ENCODE measurements around the gene SCN8A. TPM values are rescaled to one million over a fixed set of nuclear protein-coding genes. Genes with fewer than 3 reads are reported as not detected.

SCN8A gene
- total RNA-seq, 1 donor from 2014 or later = 2.0 TPM

DNA sequence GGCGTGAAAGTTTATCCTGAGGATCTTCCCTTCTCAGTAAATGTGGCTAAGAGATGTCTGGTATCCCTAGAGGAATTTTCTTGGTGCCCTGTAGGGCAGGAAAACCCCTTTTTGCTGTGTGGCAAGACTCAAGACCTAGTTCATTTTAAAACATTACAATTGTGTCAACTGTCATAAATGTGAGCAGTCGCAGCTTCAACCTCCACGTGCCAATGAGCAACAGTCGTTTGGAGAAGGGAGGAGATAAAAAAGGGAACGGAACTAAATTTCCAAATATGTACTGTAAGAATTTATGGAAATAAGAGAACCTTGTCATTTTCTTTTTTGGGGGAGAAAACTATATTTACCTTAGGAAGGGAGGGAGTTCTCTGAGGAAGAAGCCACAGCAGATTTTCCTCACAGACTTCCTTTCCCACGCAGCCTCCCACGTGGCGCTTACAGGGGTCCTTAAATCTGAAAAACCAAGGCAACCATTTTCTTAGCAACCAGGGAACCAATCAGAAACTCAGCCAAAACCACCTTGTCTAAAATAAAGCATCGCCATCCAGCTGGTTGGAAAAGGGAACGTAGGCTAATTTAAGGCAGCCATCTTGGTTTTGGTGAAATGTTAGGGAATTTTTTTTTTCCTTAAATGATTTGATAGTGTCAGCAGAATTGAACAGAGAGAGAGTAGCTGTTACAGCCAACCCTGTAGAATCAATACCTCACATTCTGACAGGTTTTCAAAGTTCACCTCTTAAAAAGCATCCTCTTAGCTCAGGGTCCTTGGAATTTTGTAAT is 158.4 kb downstream of the SCN8A start:
- TF ChIP-seq, protein P1, sequence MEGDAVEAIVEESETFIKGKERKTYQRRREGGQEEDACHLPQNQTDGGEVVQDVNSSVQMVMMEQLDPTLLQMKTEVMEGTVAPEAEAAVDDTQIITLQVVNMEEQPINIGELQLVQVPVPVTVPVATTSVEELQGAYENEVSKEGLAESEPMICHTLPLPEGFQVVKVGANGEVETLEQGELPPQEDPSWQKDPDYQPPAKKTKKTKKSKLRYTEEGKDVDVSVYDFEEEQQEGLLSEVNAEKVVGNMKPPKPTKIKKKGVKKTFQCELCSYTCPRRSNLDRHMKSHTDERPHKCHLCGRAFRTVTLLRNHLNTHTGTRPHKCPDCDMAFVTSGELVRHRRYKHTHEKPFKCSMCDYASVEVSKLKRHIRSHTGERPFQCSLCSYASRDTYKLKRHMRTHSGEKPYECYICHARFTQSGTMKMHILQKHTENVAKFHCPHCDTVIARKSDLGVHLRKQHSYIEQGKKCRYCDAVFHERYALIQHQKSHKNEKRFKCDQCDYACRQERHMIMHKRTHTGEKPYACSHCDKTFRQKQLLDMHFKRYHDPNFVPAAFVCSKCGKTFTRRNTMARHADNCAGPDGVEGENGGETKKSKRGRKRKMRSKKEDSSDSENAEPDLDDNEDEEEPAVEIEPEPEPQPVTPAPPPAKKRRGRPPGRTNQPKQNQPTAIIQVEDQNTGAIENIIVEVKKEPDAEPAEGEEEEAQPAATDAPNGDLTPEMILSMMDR (IDR thresholded peaks at IDR 0.05) = no peak
- H3K36me3 ChIP-seq = no peaks in the 10 kb centered on the region
- no peaks in the 10 kb centered on the region for H3K9me3 ChIP-seq
- H3K4me1 ChIP-seq = no peaks in the 10 kb centered on the region
- no peak for DNase-seq (ENCODE audit: low spot score in 2 of 2)
- intact Hi-C loops (cut with DNase I) = no loop called here
- no peak overlapping the region for H3K27ac ChIP-seq
- H3K27me3 ChIP-seq = no peaks in the 10 kb centered on the region
- H3K4me3 ChIP-seq = no peak overlapping the region

DNA sequence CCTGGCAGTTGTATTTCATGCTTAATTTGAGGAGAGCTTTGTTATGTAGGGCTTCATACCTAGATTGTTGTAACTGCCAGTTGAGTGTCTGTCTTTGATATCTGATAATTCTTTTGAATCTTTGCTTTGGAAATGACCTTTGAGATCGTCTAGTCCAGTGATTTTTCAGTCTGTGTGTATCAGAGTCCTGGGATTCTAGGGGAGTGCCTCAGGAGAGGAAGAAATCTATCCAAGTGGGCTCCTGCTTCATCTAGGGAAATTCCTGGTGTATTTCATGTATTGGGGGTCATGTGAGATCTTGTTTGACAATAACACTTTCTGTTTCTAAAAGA is 158.9 kb downstream of the SCN8A start:
- Histone ChIP-seq H3K4me1 (no peaks in the 10 kb centered on the region), H3K9me3 (no peaks in the 10 kb centered on the region), H3K27me3 (no peaks in the 10 kb centered on the region), H3K36me3 (no peaks in the 10 kb centered on the region), H3K27ac (no peak overlapping the region), H3K4me3 (no peak overlapping the region)
- intact Hi-C loops (cut with DNase I) = no loop called here
- no peak for DNase-seq (ENCODE audit: low spot score in 2 of 2)
- TF ChIP-seq, protein P1 (IDR thresholded peaks at IDR 0.05) = no peak

DNA sequence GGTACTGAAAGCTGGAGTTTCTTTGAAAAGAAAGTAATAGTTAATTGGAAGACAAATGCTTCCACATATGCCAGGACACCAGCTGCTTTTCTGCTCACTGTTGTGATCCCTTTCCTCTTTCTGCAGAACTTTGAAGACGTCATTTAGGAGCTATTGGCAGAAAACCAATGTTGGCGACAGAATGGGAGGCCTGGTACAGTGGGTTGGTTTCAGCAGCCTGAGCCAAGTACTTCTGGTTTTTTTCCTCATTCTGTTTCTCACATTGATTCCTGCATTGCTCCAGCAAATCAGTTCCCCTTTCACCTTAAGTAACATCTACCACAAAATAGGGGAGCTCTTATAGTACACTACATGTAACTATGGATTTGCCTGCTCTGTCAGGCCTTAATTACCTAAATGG is 160.6 kb downstream of the SCN8A start:
- DNase-seq (ENCODE audit: low spot score in 2 of 2) = peak in 1 of 2 donors; percentile 11
- Histone ChIP-seq H3K27me3 (no peaks in the 10 kb centered on the region), H3K4me1 (no peaks in the 10 kb centered on the region), H3K36me3 (no peaks in the 10 kb centered on the region), H3K9me3 (no peaks in the 10 kb centered on the region), H3K27ac (peak overlapping the region in 1 of 2 donors; percentile 23), H3K4me3 (no peak overlapping the region)
- TF ChIP-seq, protein P1 (IDR thresholded peaks at IDR 0.05) = no peak
- intact Hi-C loops (cut with DNase I) = no loop called here

DNA sequence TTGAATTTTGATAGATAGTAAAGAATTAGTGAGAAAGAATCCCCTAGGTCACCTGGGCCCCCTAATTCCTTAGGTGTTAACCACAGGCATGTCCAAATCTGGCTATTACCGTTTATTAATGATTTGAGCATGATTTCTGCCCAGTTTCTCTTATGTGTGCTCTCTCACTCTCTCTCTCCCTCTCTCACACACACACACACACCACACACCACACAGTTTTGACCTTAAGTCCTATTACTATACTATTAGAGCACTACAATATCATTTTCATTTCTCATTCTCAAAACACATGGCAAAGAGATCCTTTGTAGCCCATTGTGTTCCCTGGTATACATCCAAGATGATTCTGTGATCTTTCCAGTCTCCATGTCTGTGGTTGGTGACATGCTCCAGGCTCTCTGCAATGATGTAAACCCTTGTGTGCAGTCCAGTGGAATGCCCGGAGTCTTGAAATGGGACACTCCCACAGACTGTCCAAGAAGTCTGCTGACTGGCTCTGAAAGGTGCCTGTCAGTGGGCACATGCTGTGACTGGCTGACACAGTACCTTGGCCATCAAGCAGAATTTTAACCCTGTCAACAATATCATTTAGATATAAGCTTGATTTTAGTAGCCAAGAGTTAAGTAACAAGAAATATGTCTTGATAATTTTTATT is 161.3 kb downstream of the SCN8A start:
- intact Hi-C loops (cut with DNase I) = no loop called here
- H3K27me3 ChIP-seq = no peaks in the 10 kb centered on the region
- DNase-seq (ENCODE audit: low spot score in 2 of 2) = peak in 1 of 2 donors; percentile 73

DNA sequence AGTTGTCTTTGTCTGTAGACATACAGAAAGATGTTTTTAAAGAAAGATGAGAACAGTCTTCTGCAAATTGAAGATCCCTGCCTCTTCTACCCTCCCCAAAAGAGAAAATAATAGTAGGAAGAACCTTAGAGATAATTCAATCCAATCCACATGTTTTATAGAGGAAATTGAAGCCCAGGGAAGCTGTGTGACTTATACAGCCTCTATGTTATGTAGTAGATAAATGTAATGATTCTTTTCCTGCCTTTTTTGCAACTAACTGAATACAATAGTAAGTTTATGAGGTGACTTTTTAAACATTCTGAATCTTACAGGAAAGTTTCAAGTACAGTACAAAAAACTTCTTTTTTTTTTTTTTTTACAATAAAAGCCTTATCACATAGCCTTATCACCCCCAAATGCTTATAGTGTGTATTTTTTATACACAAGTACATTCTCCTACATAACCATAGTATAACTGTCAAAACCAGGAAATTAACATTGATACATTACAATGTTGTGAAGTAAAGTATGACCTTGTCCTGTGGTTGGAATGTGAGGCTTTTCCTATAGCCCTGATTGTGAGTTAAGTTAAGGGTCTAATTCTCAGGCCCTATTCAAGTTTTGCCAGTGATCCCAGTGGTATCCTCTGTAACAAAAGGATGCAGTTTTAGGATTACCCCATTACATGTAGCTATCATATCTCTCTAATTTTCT is 163.1 kb downstream of the SCN8A start:
- no peak for DNase-seq (ENCODE audit: low spot score in 2 of 2)
- intact Hi-C loops (cut with DNase I) = no loop called here
- Histone ChIP-seq H3K4me3 (no peak overlapping the region), H3K9me3 (no peaks in the 10 kb centered on the region), H3K36me3 (no peaks in the 10 kb centered on the region), H3K4me1 (no peaks in the 10 kb centered on the region), H3K27ac (no peak overlapping the region), H3K27me3 (no peaks in the 10 kb centered on the region)
- TF ChIP-seq, protein P1 (IDR thresholded peaks at IDR 0.05) = no peak

More for the DNA sequence above, 161.3 kb downstream of the SCN8A start:
- TF ChIP-seq, protein P1 (IDR thresholded peaks at IDR 0.05) = no peak
- H3K27ac ChIP-seq = peak overlapping the region in 1 of 2 donors; percentile 23
- H3K36me3 ChIP-seq = no peaks in the 10 kb centered on the region
- no peak overlapping the region for H3K4me3 ChIP-seq
- no peaks in the 10 kb centered on the region for H3K4me1 ChIP-seq
- H3K9me3 ChIP-seq = no peaks in the 10 kb centered on the region
